Smooth muscle cell (in vitro differentiated cells): ENCODE results near the gene LRRC15. TPM values are rescaled to one million over a fixed set of nuclear protein-coding genes. Genes with fewer than 3 reads are reported as not detected.
A peak's percentile ranks its signal among the peaks of the same experiment; 100 is the strongest.

Experiments
- DNase-seq: peaks from one replicate; lab custom pipeline; 2025; ENCODE audit not compliant: unreplicated experiment; lab: John Stamatoyannopoulos, UW
- H2AFZ ChIP-seq: fragments of 200-600 bp; sonication (generic); 2 replicates; pipeline ENCODE4 v1.6.0; 2016; ENCODE audit warnings: antibody characterized with exemption, low read depth, mild to moderate bottlenecking
- H3F3A ChIP-seq: fragments of 200-600 bp; sonication (generic); 2 replicates; pipeline ENCODE4 v1.6.0; 2017; ENCODE audit warnings: antibody characterized with exemption, low read depth
- H3K27ac ChIP-seq: fragments of 200-600 bp; sonication (generic); 2 replicates; pipeline ENCODE4 v1.5.1; 2016; ENCODE audit warnings: low read depth, mild to moderate bottlenecking
- H3K27me3 ChIP-seq: fragments of 200-600 bp; sonication (generic); 2 replicates; pipeline ENCODE4 v1.6.1; 2016; ENCODE audit warnings: low read depth, mild to moderate bottlenecking
- H3K36me3 ChIP-seq: fragments of 200-600 bp; sonication (generic); 2 replicates; pipeline ENCODE4 v1.5.1; 2016; ENCODE audit warnings: low read depth
- H3K4me1 ChIP-seq: fragments of 200-600 bp; sonication (generic); 2 replicates; pipeline ENCODE4 v1.5.1; 2016; ENCODE audit warnings: low read depth
- H3K4me2 ChIP-seq: fragments of 200-600 bp; sonication (generic); 2 replicates; pipeline ENCODE4 v1.6.0; 2016; ENCODE audit warnings: mild to moderate bottlenecking
- H3K4me3 ChIP-seq: fragments of 200-600 bp; sonication (generic); 2 replicates; pipeline ENCODE4 v1.5.1; 2016; ENCODE audit warnings: mild to moderate bottlenecking
- H3K79me2 ChIP-seq: fragments of 200-600 bp; sonication (generic); 2 replicates; pipeline ENCODE4 v1.6.0; 2016; ENCODE audit warnings: low read depth, mild to moderate bottlenecking
- H3K9ac ChIP-seq: fragments of 200-600 bp; sonication (generic); 2 replicates; pipeline ENCODE4 v1.6.0; 2016; ENCODE audit warnings: low read depth
- H3K9me3 ChIP-seq: fragments of 200-600 bp; sonication (generic); replicated peaks from 2 replicates; pipeline ENCODE4 v1.5.1; 2016; ENCODE audit warnings: low read depth
- H4K20me1 ChIP-seq: fragments of 200-600 bp; sonication (generic); 2 replicates; pipeline ENCODE4 v1.6.0; 2016; ENCODE audit warnings: low read depth
- WGBS: methylation state at CpG from one replicate; pipeline ENCODE4 v1.1.7; 2016; ENCODE audit warnings: low lambda C conversion rate; 5-methylcytosine and 5-hydroxymethylcytosine counted together
- polyA plus RNA-seq: library from polyadenylated mRNA; unstranded; fragments of >200 nt; fragmentation: Nextera tagmentation; extraction: Ambion mirVana; gene quantifications from 2 replicates; pipeline ENCODE4 v1.2.1, GENCODE V29; 2016
- total RNA-seq: library from RNA; depleted of rRNA; stranded (reverse); fragments of >200 nt; gene quantifications from 2 replicates; pipeline ENCODE4 v1.2.3, GENCODE V29; 2014
- TF ChIP-seq, protein P1 (sequence below): fragments of 200-600 bp; sonication (generic); IDR thresholded peaks from 2 replicates; pipeline ENCODE4 v1.5.1; 2017; ENCODE audit warnings: borderline replicate concordance, mild to moderate bottlenecking, antibody characterized with exemption; ENCODE audit not compliant: insufficient read depth, poor library complexity, severe bottlenecking

Gene LRRC15
- total and polyA plus RNA-seq, 2 experiments from 2014 or later = 4.7 to 4.9 TPM

DNA sequence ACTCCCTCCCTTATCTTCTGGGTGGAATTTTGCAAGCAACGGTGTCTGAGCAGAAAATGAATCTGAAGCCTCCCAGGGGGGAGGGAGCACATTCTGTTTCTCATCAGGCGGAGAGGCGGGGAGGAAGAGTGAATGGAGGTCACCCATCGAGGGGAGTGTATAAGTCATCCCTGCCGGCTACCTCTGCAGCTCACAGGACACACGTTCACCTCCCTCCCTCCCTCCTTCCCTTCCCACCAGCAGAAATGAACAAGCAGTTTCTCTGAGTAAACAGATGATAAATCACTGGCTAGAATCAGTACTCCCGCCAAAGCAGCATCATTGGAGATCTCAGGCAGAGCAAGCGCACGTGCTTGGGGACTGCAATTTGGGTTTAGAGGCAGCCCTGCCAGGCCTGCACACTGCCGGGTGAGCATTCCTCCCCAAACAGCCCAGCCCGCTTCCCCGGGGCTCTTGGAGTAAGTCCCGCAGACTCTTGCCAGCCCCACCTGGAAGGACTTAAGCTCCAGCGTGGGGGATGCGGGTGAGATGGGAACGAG is 56.7 kb downstream of the LRRC15 start:
- peaks cover 4% of the 10 kb centered on the region for H3F3A ChIP-seq
- no peak for DNase-seq
- H3K4me2 ChIP-seq = peak overlapping the region; percentile 39
- H3K79me2 ChIP-seq = no peaks in the 10 kb centered on the region
- no peaks in the 10 kb centered on the region for H3K9me3 ChIP-seq
- no peaks in the 10 kb centered on the region for H4K20me1 ChIP-seq
- H3K4me1 ChIP-seq = peaks cover 22% of the 10 kb centered on the region
- 28% methylated on average over 16 of the region's 16 CpGs for WGBS
- no peak overlapping the region for H3K9ac ChIP-seq
- H3K27me3 ChIP-seq = peaks cover 12% of the 10 kb centered on the region
- no peak overlapping the region for H3K4me3 ChIP-seq
- H2AFZ ChIP-seq = no peak overlapping the region
- H3K36me3 ChIP-seq = no peaks in the 10 kb centered on the region
- TF ChIP-seq, protein P1, sequence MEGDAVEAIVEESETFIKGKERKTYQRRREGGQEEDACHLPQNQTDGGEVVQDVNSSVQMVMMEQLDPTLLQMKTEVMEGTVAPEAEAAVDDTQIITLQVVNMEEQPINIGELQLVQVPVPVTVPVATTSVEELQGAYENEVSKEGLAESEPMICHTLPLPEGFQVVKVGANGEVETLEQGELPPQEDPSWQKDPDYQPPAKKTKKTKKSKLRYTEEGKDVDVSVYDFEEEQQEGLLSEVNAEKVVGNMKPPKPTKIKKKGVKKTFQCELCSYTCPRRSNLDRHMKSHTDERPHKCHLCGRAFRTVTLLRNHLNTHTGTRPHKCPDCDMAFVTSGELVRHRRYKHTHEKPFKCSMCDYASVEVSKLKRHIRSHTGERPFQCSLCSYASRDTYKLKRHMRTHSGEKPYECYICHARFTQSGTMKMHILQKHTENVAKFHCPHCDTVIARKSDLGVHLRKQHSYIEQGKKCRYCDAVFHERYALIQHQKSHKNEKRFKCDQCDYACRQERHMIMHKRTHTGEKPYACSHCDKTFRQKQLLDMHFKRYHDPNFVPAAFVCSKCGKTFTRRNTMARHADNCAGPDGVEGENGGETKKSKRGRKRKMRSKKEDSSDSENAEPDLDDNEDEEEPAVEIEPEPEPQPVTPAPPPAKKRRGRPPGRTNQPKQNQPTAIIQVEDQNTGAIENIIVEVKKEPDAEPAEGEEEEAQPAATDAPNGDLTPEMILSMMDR = no peak
- no peak overlapping the region for H3K27ac ChIP-seq

DNA sequence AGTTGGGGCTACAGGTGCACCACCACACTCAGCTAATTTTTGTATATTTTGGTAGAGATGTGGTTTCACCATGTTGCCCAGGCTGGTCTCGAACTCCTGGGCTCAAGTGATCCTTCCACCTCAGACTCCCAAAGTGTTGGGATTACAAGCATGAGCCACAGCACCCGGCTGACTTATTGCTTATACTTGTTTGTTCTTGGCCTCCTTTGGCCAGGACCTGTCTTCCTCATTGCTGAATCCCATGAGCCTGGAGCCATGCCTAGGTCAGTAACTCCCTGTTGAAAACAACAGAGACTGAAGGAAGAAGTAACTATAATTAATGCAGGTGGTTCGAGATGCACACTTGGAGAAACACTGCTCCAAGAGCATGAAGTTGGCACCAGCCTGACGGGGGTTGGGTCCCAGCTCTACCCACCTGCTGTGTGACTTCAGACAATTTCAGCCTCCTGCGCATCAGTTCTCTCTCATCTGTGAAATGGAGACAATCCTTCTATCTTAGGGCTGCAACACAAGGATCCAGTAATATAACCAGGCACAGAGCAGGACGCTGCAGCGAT is 57.3 kb downstream of the LRRC15 start:
- peak overlapping the region; percentile 39 for H3K4me2 ChIP-seq
- TF ChIP-seq, protein P1 = no peak
- no peak overlapping the region for H3K4me3 ChIP-seq
- no peaks in the 10 kb centered on the region for H3K9me3 ChIP-seq
- no peak overlapping the region for H2AFZ ChIP-seq
- H3K36me3 ChIP-seq = no peaks in the 10 kb centered on the region
- WGBS = 70% methylated on average over 7 of the region's 7 CpGs
- no peak overlapping the region for H3K27ac ChIP-seq
- H3K4me1 ChIP-seq = peaks cover 22% of the 10 kb centered on the region
- no peak for DNase-seq
- H3K27me3 ChIP-seq = peaks cover 8% of the 10 kb centered on the region
- no peaks in the 10 kb centered on the region for H3K79me2 ChIP-seq
- H4K20me1 ChIP-seq = no peaks in the 10 kb centered on the region
- H3F3A ChIP-seq = peaks cover 4% of the 10 kb centered on the region
- no peak overlapping the region for H3K9ac ChIP-seq

DNA sequence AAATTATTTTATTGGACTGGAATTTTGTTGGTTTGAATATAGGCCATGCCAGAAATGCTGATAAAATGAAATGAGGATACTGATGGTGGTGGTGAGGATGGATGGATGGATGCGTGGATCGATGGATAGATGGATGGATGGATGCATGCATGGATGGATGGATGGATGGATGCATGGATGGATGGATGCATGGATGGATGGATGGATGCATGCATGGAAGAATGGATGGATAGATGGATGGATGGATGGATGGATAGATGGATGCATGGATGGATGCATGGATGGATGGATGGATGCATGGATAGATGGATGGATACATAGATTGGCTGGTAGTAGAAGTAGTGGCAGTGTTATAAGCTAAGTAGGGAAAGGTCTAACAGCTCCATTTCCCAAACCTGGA is 58.5 kb downstream of the LRRC15 start:
- H3K9ac ChIP-seq = no peak overlapping the region
- H3K27me3 ChIP-seq = no peaks in the 10 kb centered on the region
- H3K4me2 ChIP-seq = no peak overlapping the region
- no peak overlapping the region for H3K4me3 ChIP-seq
- H4K20me1 ChIP-seq = no peaks in the 10 kb centered on the region
- H2AFZ ChIP-seq = no peak overlapping the region
- no peaks in the 10 kb centered on the region for H3K9me3 ChIP-seq
- H3K79me2 ChIP-seq = no peaks in the 10 kb centered on the region
- no peak for DNase-seq
- TF ChIP-seq, protein P1 = no peak
- H3F3A ChIP-seq = peaks cover 4% of the 10 kb centered on the region
- peaks cover 27% of the 10 kb centered on the region for H3K4me1 ChIP-seq
- no peak overlapping the region for H3K27ac ChIP-seq
- no peaks in the 10 kb centered on the region for H3K36me3 ChIP-seq
- 98% methylated on average over 2 of the region's 2 CpGs for WGBS
